HepG2 (cell line): ENCODE measurements around the gene UGT1A7. TPM values are rescaled to one million over a fixed set of nuclear protein-coding genes. Genes with fewer than 3 reads are reported as not detected.

ENCODE experiments used
- ATAC-seq: fragments of 200-7000 bp; cut with Tn5 transposase; 3 replicates; pipeline ENCODE4 v1.9.1; 2020; ENCODE audit warnings: mild to moderate bottlenecking, moderate library complexity
- BruUV-seq: library from RNA; stranded (reverse); fragments of 400-500 nt; replicated peaks from 2 replicates; lab custom pipeline; 2021; lab: Mats Ljungman, UMichigan
- CTCF ChIA-PET: fragments of 300-600 bp; formaldehyde crosslinking; extraction: SDS; loops from one replicate; lab custom pipeline; 2021; ENCODE audit warnings: low total read pairs, inconsistent platforms, low intra/inter-chr PET ratio; lab: Yijun Ruan, JAX
- POLR2A ChIA-PET: fragments of 350-600 bp; sonication (Branson Sonifier 250); formaldehyde crosslinking; loops from one replicate; lab custom pipeline; 2020; ENCODE audit warnings: antibody characterized with exemption, inconsistent platforms; lab: Yijun Ruan, JAX
- DNase-seq: peaks from one replicate; pipeline ENCODE4 v3.0.0-alpha.2; 2015; ENCODE audit warnings: low spot score
- FAIRE-seq: peaks from 3 replicates; lab custom pipeline; 2011; peaks lifted over from hg19 to GRCh38; lab: Jason Lieb, UNC
- H2AFZ ChIP-seq: one replicate; pipeline ENCODE4 v1.6.1; 2011; ENCODE audit warnings: low read length, inconsistent platforms
- H3K27ac ChIP-seq: fragments of 300-600 bp; 3 replicates; pipeline ENCODE4 v1.8.0; 2011; ENCODE audit warnings: mixed run types, mild to moderate bottlenecking, mixed read lengths, low read length, inconsistent platforms; ENCODE audit not compliant: insufficient read depth; ENCODE audit errors: extremely low read length
- H3K27me3 ChIP-seq, 2 experiments: fragments of 200-600 bp in 1 of 2; 2 replicates in 1 of 2; 3 replicates in 1 of 2; pipeline versions ENCODE4 v1.6.0 to v1.8.0; 2011; ENCODE audit warnings: low read length in 2 of 2, mild to moderate bottlenecking in 2 of 2, moderate library complexity in 2 of 2, inconsistent platforms in 1 of 2; ENCODE audit not compliant: insufficient read depth in 2 of 2, control insufficient read depth in 1 of 2
- H3K36me3 ChIP-seq, 2 experiments: fragments of 200-600 bp in 1 of 2; replicated peaks in 1 of 2; 2 replicates in 1 of 2; 3 replicates in 1 of 2; pipeline versions ENCODE4 v1.5.1 to v1.8.0; 2011; ENCODE audit warnings: low read length in 2 of 2, inconsistent platforms in 1 of 2; ENCODE audit not compliant: insufficient read depth in 2 of 2, control insufficient read depth in 1 of 2
- H3K4me1 ChIP-seq: 2 replicates; pipeline ENCODE4 v1.5.1; 2012; ENCODE audit warnings: low read length, inconsistent platforms; ENCODE audit not compliant: insufficient read depth
- H3K4me2 ChIP-seq: 2 replicates; pipeline ENCODE4 v1.6.0; 2011; ENCODE audit warnings: low read depth, low read length, inconsistent platforms
- H3K4me3 ChIP-seq, 3 experiments: fragments of 200-600 bp in 1 of 3; sonication (generic), shearing (Covaris generic) in 1 of 3; replicated peaks in 1 of 3; 2 replicates each; pipeline ENCODE4 v1.5.1; 2011 to 2016; ENCODE audit warnings: low read length in 3 of 3, inconsistent platforms in 2 of 3, low read depth in 2 of 3, mild to moderate bottlenecking in 2 of 3, control low read depth in 1 of 3, mixed read lengths in 1 of 3; ENCODE audit not compliant: insufficient read depth in 1 of 3
- H3K79me2 ChIP-seq: one replicate; pipeline ENCODE4 v1.6.1; 2011; ENCODE audit warnings: low read length, inconsistent platforms; ENCODE audit not compliant: insufficient read depth
- H3K9ac ChIP-seq: 2 replicates; pipeline ENCODE4 v1.6.0; 2011; ENCODE audit warnings: mild to moderate bottlenecking, low read depth, low read length, inconsistent platforms; ENCODE audit not compliant: insufficient read depth
- H3K9me3 ChIP-seq: 2 replicates; pipeline ENCODE4 v1.5.1; 2012; ENCODE audit warnings: mild to moderate bottlenecking, low read length
- H4K20me1 ChIP-seq: 2 replicates; pipeline ENCODE4 v1.6.0; 2011; ENCODE audit warnings: inconsistent platforms, mild to moderate bottlenecking, low read length, moderate library complexity; ENCODE audit not compliant: insufficient read depth
- ATAD3A ChIP-seq: sonication (generic); formaldehyde crosslinking; IDR thresholded peaks from 2 replicates; pipeline ENCODE4 v1.4.0; 2020; ENCODE audit warnings: missing genetic modification reagents
- BCL6 ChIP-seq: IDR thresholded peaks from 2 replicates; pipeline ENCODE4 v1.6.1; 2016; ENCODE audit warnings: missing genetic modification reagents, missing compliant biosample characterization
- HOXA5 ChIP-seq: sonication (generic); formaldehyde crosslinking; IDR thresholded peaks from 2 replicates; pipeline ENCODE4 v1.4.0; 2020; ENCODE audit warnings: missing genetic modification reagents
- KAT2B ChIP-seq: fragments of 150-350 bp; IDR thresholded peaks from 2 replicates; pipeline ENCODE4 v1.6.1; 2014; ENCODE audit warnings: low read depth, low read length, borderline replicate concordance
- KMT2A ChIP-seq: sonication (generic); formaldehyde crosslinking; IDR thresholded peaks from 2 replicates; pipeline ENCODE4 v1.4.0; 2020; ENCODE audit warnings: missing genetic modification reagents
- MEIS1 ChIP-seq: sonication (generic); formaldehyde crosslinking; IDR thresholded peaks from 2 replicates; pipeline ENCODE4 v1.9.0; 2021; ENCODE audit warnings: mild to moderate bottlenecking, missing genetic modification reagents, moderate library complexity, borderline replicate concordance
- NFATC3 ChIP-seq: sonication (generic); formaldehyde crosslinking; IDR thresholded peaks from 2 replicates; pipeline ENCODE4 v1.5.1; 2020; ENCODE audit warnings: mild to moderate bottlenecking, missing genetic modification reagents
- PAWR ChIP-seq: sonication (generic); formaldehyde crosslinking; IDR thresholded peaks from 2 replicates; pipeline ENCODE4 v1.4.0; 2020; ENCODE audit warnings: missing genetic modification reagents, mild to moderate bottlenecking, borderline replicate concordance
- PCBP2 ChIP-seq: fragments of 200-400 bp; formaldehyde crosslinking; optimal IDR thresholded peaks from 2 replicates; pipeline ENCODE3; 2018; ENCODE audit warnings: low read length, low read depth; ENCODE audit not compliant: poor library complexity, severe bottlenecking
- SIN3B ChIP-seq: fragments of 150-350 bp; IDR thresholded peaks from 2 replicates; pipeline ENCODE4 v1.6.1; 2014; ENCODE audit warnings: low read length
- ZBTB2 ChIP-seq: sonication (generic); formaldehyde crosslinking; IDR thresholded peaks from 2 replicates; pipeline ENCODE4 v1.8.0; 2022; ENCODE audit warnings: low read depth, missing genetic modification reagents
- ZNF446 ChIP-seq: sonication (generic); formaldehyde crosslinking; IDR thresholded peaks from 2 replicates; pipeline ENCODE4 v1.5.0; 2020; ENCODE audit warnings: mild to moderate bottlenecking, missing genetic modification reagents
- ZNF503 ChIP-seq: sonication (generic); formaldehyde crosslinking; IDR thresholded peaks from 2 replicates; pipeline ENCODE4 v1.4.0; 2020; ENCODE audit warnings: missing genetic modification reagents
- ZXDC ChIP-seq: sonication (generic); formaldehyde crosslinking; IDR thresholded peaks from 2 replicates; pipeline ENCODE4 v1.5.0; 2020; ENCODE audit warnings: mild to moderate bottlenecking, missing genetic modification reagents
- WGBS: methylation state at CpG from one replicate; pipeline ENCODE4 v1.1.6; 2017; ENCODE audit warnings: low lambda C conversion rate; 5-methylcytosine and 5-hydroxymethylcytosine counted together
- in situ Hi-C: cut with HindIII; loops from 2 replicates; pipeline ENCODE4 v1.10.0; 2017; ENCODE audit warnings: low pct_unique_long_range_greater_than_20kb; ENCODE audit not compliant: extremely low pct_ligation_motif_present
- intact Hi-C: fragments of 100-400 bp; cut with micrococcal nuclease; formaldehyde crosslinking; loops from one replicate; pipeline ENCODE4 v1.10.0; 2022; ENCODE audit not compliant: unreplicated experiment
- polyA plus RNA-seq, 8 experiments: library from polyadenylated mRNA; depleted of rRNA in 3 of 8; stranded (reverse) in 7 of 8; unstranded in 1 of 8; fragments of >200 nt; fragmentation: Illumina TruSeq in 4 of 8; extraction: Trizol in 4 of 8; gene quantifications; 2 replicates each; pipeline versions ENCODE4 v1.2.1 to v1.2.3, GENCODE V29; 2011 to 2016; ENCODE audit warnings: low read depth in 4 of 8, missing spikeins in 1 of 8, mixed read lengths in 1 of 8; ENCODE audit not compliant: insufficient read depth in 1 of 8
- total RNA-seq, 5 experiments: library from RNA; depleted of rRNA; stranded (reverse); fragments of >200 nt; fragmentation: Illumina TruSeq; extraction: Trizol; gene quantifications; 2 replicates each; pipeline ENCODE4 v1.2.3, GENCODE V29; 2016; ENCODE audit warnings: low read depth in 1 of 5
- TF ChIP-seq, protein P1 (sequence below): sonication (generic); formaldehyde crosslinking; IDR thresholded peaks from 2 replicates; pipeline ENCODE4 v1.4.0; 2020; ENCODE audit warnings: low read depth, missing genetic modification reagents

The UGT1A7 gene
- total and polyA plus RNA-seq, 2 of the 13 experiments (the other 11 are each of a cell fraction or from before 2014, with no cell fraction given) = not detected

GRCh38 chr2:233768076-233768475, 86.4 kb downstream of the UGT1A7 start:
- Histone ChIP-seq H2AFZ (no peak overlapping the region), H3K79me2 (no peaks in the 10 kb centered on the region), H3K27me3 (peaks cover 4 to 38% of the 10 kb centered on the region in 2 experiments; a peak in 4 of 5 replicates), H3K36me3 (no peaks in the 10 kb centered on the region), H3K9ac (no peak overlapping the region), H3K9me3 (no peaks in the 10 kb centered on the region), H3K4me3 (no peak overlapping the region), H3K4me1 (no peaks in the 10 kb centered on the region), H4K20me1 (no peaks in the 10 kb centered on the region), H3K4me2 (no peak overlapping the region), H3K27ac (no peak overlapping the region)
- POLR2A ChIA-PET = no interaction called here
- intact Hi-C loops (no loop called here), in situ Hi-C loops (no loop called here)
- 71% methylated on average over 4 of the region's 4 CpGs for WGBS
- BruUV-seq = no TSS peak
- ATAC-seq = no peak
- DNase-seq = no peak
- no peak for FAIRE-seq
- CTCF ChIA-PET = no interaction called here
- no peak for TF ChIP-seq PCBP2
- no peak for TF ChIP-seq BCL6 (CRISPR knock-in tag)
- TF ChIP-seq HOXA5 = no peak
- no peak for TF ChIP-seq ZNF503 (CRISPR knock-in tag)
- TF ChIP-seq KAT2B = no peak
- no peak for TF ChIP-seq PAWR (CRISPR knock-in tag)
- TF ChIP-seq KMT2A (CRISPR knock-in tag) = no peak
- no peak for TF ChIP-seq ZNF446 (CRISPR knock-in tag)
- TF ChIP-seq ZXDC (CRISPR knock-in tag) = no peak
- no peak for TF ChIP-seq ZBTB2
- no peak for TF ChIP-seq MEIS1 (CRISPR knock-in tag)
- TF ChIP-seq NFATC3 = no peak
- no peak for TF ChIP-seq ATAD3A (CRISPR knock-in tag)
- TF ChIP-seq, protein P1, sequence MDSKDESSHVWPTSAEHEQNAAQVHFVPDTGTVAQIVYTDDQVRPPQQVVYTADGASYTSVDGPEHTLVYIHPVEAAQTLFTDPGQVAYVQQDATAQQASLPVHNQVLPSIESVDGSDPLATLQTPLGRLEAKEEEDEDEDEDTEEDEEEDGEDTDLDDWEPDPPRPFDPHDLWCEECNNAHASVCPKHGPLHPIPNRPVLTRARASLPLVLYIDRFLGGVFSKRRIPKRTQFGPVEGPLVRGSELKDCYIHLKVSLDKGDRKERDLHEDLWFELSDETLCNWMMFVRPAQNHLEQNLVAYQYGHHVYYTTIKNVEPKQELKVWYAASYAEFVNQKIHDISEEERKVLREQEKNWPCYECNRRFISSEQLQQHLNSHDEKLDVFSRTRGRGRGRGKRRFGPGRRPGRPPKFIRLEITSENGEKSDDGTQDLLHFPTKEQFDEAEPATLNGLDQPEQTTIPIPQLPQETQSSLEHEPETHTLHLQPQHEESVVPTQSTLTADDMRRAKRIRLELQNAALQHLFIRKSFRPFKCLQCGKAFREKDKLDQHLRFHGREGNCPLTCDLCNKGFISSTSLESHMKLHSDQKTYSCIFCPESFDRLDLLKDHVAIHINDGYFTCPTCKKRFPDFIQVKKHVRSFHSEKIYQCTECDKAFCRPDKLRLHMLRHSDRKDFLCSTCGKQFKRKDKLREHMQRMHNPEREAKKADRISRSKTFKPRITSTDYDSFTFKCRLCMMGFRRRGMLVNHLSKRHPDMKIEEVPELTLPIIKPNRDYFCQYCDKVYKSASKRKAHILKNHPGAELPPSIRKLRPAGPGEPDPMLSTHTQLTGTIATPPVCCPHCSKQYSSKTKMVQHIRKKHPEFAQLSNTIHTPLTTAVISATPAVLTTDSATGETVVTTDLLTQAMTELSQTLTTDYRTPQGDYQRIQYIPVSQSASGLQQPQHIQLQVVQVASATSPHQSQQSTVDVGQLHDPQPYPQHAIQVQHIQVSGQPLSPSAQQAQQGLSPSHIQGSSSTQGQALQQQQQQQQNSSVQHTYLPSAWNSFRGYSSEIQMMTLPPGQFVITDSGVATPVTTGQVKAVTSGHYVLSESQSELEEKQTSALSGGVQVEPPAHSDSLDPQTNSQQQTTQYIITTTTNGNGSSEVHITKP (CRISPR knock-in tag) = no peak
- no peak for TF ChIP-seq SIN3B
